DND-41 (cell line): Measurements from ENCODE around the gene COL4A1.

ENCODE experiments used
- CTCF ChIP-seq: IDR thresholded peaks from 2 replicates; pipeline ENCODE4 v1.5.1; 2012; ENCODE audit warnings: borderline replicate concordance, low read length, moderate library complexity, mild to moderate bottlenecking; ENCODE audit not compliant: poor library complexity, severe bottlenecking; ENCODE audit errors: extremely low read depth
- EZH2 ChIP-seq: IDR thresholded peaks from 3 replicates; pipeline ENCODE4 v1.6.1; 2012; ENCODE audit warnings: borderline replicate concordance, low read depth, mild to moderate bottlenecking, moderate library complexity, low read length, inconsistent platforms; ENCODE audit not compliant: severe bottlenecking

GRCh38 chr13:110246530-110246929 is 60.4 kb downstream of the COL4A1 start:
- TF ChIP-seq CTCF (no peak), EZH2 (no peak)
